Measurements from ENCODE around the gene ABCC8. TPM values are rescaled to one million over a fixed set of nuclear protein-coding genes. Genes with fewer than 3 reads are reported as not detected.

Gene ABCC8
- total and polyA plus RNA-seq, 2 of the 8 experiments (the other 6 are each of a cell fraction or from before 2014, with no cell fraction given) = 3.7 to 4.9 TPM

DNA sequence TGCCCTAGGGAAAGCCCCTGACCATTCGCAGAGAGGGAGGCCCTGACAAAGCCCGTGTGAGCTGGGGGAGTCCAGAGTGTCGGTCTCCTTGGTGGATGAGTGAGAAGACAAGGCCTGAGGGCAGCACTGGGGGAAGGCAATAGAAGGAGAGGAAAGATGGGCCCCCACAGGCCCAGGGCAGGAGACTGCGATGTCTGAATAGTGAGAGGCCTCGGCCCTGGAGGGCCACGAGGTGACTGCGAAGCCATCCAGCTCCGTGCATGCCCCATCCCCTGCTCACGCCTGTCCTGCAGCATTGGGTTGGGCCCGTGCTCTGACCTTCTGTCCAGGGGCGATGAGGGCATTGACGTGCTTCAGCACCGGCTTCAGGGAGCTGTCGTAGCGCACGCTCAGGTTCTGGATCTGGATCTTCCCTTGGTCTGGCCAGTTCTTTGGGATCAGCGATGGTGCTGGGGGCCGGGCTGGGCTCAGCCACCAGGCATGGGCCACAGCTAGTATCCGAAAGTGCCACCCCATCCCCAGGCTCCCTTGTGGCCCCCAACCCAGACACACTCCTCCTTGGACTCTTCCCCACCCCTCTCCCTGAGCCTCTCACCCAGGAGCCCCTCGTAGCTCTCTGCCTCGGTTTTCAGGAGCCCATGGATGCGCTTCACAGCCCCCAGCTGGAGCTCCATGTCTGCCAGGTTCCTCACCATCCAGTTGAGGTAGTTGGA lies 79.9 kb downstream of the ABCC8 start:
- Histone ChIP-seq H3K36me3 (ENCODE audit: control insufficient read depth in 2 of 4, insufficient read depth in 4 of 4, low read length in 3 of 4) (no peaks in the 10 kb centered on the region), H4K20me1 (replicated peaks in 1 of 2; ENCODE audit: control insufficient read depth in 1 of 2, insufficient read depth in 2 of 2, low read length in 2 of 2) (peaks cover 0 to 1% of the 10 kb centered on the region in 2 experiments), H2BK20ac (ENCODE audit: low read length) (no peak overlapping the region), H3K23me2 (ENCODE audit: low read depth, low read length) (no peaks in the 10 kb centered on the region), H4K91ac (replicated peaks; ENCODE audit: insufficient read length, low read length) (no peak overlapping the region), H2BK12ac (ENCODE audit: low read depth, low read length) (no peak overlapping the region), H3K79me2 (ENCODE audit: control insufficient read depth in 1 of 2, insufficient read depth in 2 of 2, low read length in 2 of 2) (no peaks in the 10 kb centered on the region), H2AFZ (ENCODE audit: low read length) (no peak overlapping the region), H3K9ac (replicated peaks in 1 of 4; ENCODE audit: extremely low read depth in 1 of 4, low read depth in 3 of 4, low read length in 3 of 4) (no peak overlapping the region), H3K4me2 (ENCODE audit: insufficient read depth in 1 of 2, low read depth in 2 of 2, low read length in 2 of 2) (no peak overlapping the region), H3K4me3 (ENCODE audit: extremely low read depth in 1 of 4, insufficient read depth in 2 of 4, low read depth in 3 of 4, low read length in 4 of 4) (no peak overlapping the region), H3K4me1 (replicated peaks in 1 of 4; ENCODE audit: control insufficient read depth in 3 of 4, insufficient read depth in 4 of 4, low read length in 3 of 4) (no peaks in the 10 kb centered on the region; a peak in 1 of 7 replicates), H2BK5ac (ENCODE audit: low read depth, low read length) (no peak overlapping the region; the same call in 1 of the 2 replicates), H4K8ac (ENCODE audit: extremely low read depth, insufficient read depth, low read length) (no peak overlapping the region; the same call in 1 of the 2 replicates), H3K9me3 (ENCODE audit: insufficient read depth in 2 of 2, low read depth in 1 of 2, low read length in 1 of 2) (no peaks in the 10 kb centered on the region), H3K79me1 (ENCODE audit: low read depth, low read length) (no peaks in the 10 kb centered on the region), H3K14ac (ENCODE audit: insufficient read length) (no peak overlapping the region), H2BK120ac (replicated peaks; ENCODE audit: low read depth, low read length) (no peak overlapping the region), H4K5ac (ENCODE audit: insufficient read length, low read depth, low read length) (no peak overlapping the region), H3K27ac (ENCODE audit: low read depth, low read length) (no peak overlapping the region), H2AK5ac (ENCODE audit: low read depth, low read length) (no peak overlapping the region), H3K4ac (replicated peaks; ENCODE audit: insufficient read length, low read depth, low read length) (no peak overlapping the region), H3K18ac (ENCODE audit: extremely low read depth, low read length) (no peak overlapping the region), H3K56ac (replicated peaks; ENCODE audit: insufficient read length, low read depth, low read length) (no peak overlapping the region), H3K27me3 (replicated peaks in 1 of 4; ENCODE audit: control insufficient read depth in 3 of 4, extremely low read depth in 1 of 4, insufficient read depth in 3 of 4, low read length in 3 of 4) (no peaks in the 10 kb centered on the region), H2BK15ac (ENCODE audit: low read length) (no peak overlapping the region), H3K23ac (ENCODE audit: insufficient read length) (no peak overlapping the region)
- CTCF ChIA-PET (ENCODE audit: partially characterized antibody) = interaction anchor here (0.7 to 38.8 kb wide), 10 partner anchors 9 to 238 kb away, joined by 3 to 1414 read pairs (median 8); no protein-coding TSS in a partner anchor
- POLR2A ChIA-PET (ENCODE audit: partially characterized antibody) = interaction anchor here (1.1 kb wide), 1 partner anchor 43 kb away, joined by 4 read pairs; no protein-coding TSS in a partner anchor
- FAIRE-seq (no peak), DNase-seq (ENCODE audit: low read depth in 1 of 2, low spot score in 2 of 2) (no peak)
- 88% methylated on average over 21 of the region's 22 CpGs; no CpG with 5 or more reads in 1 of the 2 experiments for WGBS, 2 experiments (ENCODE audit: extremely low coverage in 1 of 2, insufficient coverage in 1 of 2, insufficient read length in 1 of 2, insufficient replicate concordance in 2 of 2, low coverage in 1 of 2, low lambda C conversion rate in 2 of 2, missing lambda C conversion rate in 1 of 2)
- TF ChIP-seq POU5F1 (IDR thresholded peaks at IDR 0.05; ENCODE audit: low read depth, low read length) = no peak
- TF ChIP-seq ASH2L (IDR thresholded peaks at IDR 0.05; ENCODE audit: low read length) = no peak
- TF ChIP-seq, protein P1, sequence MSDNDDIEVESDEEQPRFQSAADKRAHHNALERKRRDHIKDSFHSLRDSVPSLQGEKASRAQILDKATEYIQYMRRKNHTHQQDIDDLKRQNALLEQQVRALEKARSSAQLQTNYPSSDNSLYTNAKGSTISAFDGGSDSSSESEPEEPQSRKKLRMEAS (IDR thresholded peaks at IDR 0.05) = no peak
- no peak for TF ChIP-seq RAD21 (IDR thresholded peaks at IDR 0.05 in 1 of 2, conservative IDR thresholded peaks at IDR 0.05 in 1 of 2; ENCODE audit: low read depth in 2 of 2, low read length in 2 of 2)
- no peak for TF ChIP-seq SAP30 (IDR thresholded peaks at IDR 0.05; ENCODE audit: insufficient read depth, insufficient replicate concordance, low read length)
- TF ChIP-seq NRF1 (IDR thresholded peaks at IDR 0.05; ENCODE audit: low read depth, low read length) = no peak
- TF ChIP-seq BCL11A (IDR thresholded peaks at IDR 0.05; ENCODE audit: low read depth in 2 of 2, low read length in 2 of 2) = no peak
- no peak for TF ChIP-seq CEBPB (IDR thresholded peaks at IDR 0.05; ENCODE audit: low read depth, low read length)
- no peak for TF ChIP-seq POLR2A (IDR thresholded peaks at IDR 0.05; ENCODE audit: control extremely low read depth in 1 of 2, low read depth in 2 of 2, low read length in 2 of 2)
